ENCODE measurements around the gene PTGES.
"Not testable (repeated sequence)": the region's sequence is repeated elsewhere in the genome, so short reads cannot be mapped to it uniquely, and the experiment has no call there.

The PTGES gene

GRCh38 chr9:129752900-129753729 lies at the start of gene PTGES:
TSS of gene PTGES (minus strand) at chr9:129753042. CDS start at chr9:129753012, 30 bp downstream.
- peak; percentile 31 for DNase-seq

GRCh38 chr9:129801504-129801903 lies 48.7 kb upstream of the PTGES start:
- no peak for DNase-seq

- no peak for DNase-seq
Observed at GRCh38 chr9:129798973-129799372, 46.1 kb upstream of the PTGES start.

- DNase-seq: not testable (repeated sequence)
Observed at GRCh38 chr9:129796029-129796428, 43.2 kb upstream of the PTGES start.

- no peak for DNase-seq
Observed at GRCh38 chr9:129794549-129794948, 41.7 kb upstream of the PTGES start.

- no peak for DNase-seq
Observed at GRCh38 chr9:129786481-129786880, 33.6 kb upstream of the PTGES start.

- DNase-seq: no peak
Observed at GRCh38 chr9:129785866-129786265, 33.0 kb upstream of the PTGES start.

GRCh38 chr9:129784970-129785369 lies 32.1 kb upstream of the PTGES start:
- DNase-seq: not testable (repeated sequence)

GRCh38 chr9:129783516-129784361 lies 30.9 kb upstream of the PTGES start:
- DNase-seq: peak; percentile 71

- no peak for DNase-seq
Observed at GRCh38 chr9:129781981-129782380, 29.1 kb upstream of the PTGES start.

GRCh38 chr9:129781131-129781530 lies 28.3 kb upstream of the PTGES start:
- DNase-seq: no peak

GRCh38 chr9:129779560-129780190 lies 26.8 kb upstream of the PTGES start:
- DNase-seq: no peak

GRCh38 chr9:129778469-129778868 lies 25.6 kb upstream of the PTGES start:
- DNase-seq: no peak

GRCh38 chr9:129777769-129778130 lies 24.9 kb upstream of the PTGES start:
- DNase-seq: no peak

- DNase-seq: no peak
Observed at GRCh38 chr9:129776938-129777768, 24.3 kb upstream of the PTGES start.

GRCh38 chr9:129776566-129776937 lies 23.7 kb upstream of the PTGES start:
- no peak for DNase-seq

- not testable (repeated sequence) for DNase-seq
Observed at GRCh38 chr9:129776096-129776495, 23.3 kb upstream of the PTGES start.

GRCh38 chr9:129775448-129775798 lies 22.6 kb upstream of the PTGES start:
- no peak for DNase-seq

GRCh38 chr9:129774791-129775447 lies 22.1 kb upstream of the PTGES start:
- no peak for DNase-seq

- DNase-seq: no peak
Observed at GRCh38 chr9:129773262-129774048, 20.6 kb upstream of the PTGES start.

GRCh38 chr9:129770741-129771140 lies 17.9 kb upstream of the PTGES start:
- DNase-seq: no peak
